Vagina (tissue), 2 donors: ENCODE results near the gene HJURP. TPM values are rescaled to one million over a fixed set of nuclear protein-coding genes. Genes with fewer than 3 reads are reported as not detected.
A peak's percentile ranks its signal among the peaks of the same experiment; 100 is the strongest.

ENCODE experiments used
- DNase-seq, 2 donors: peaks; one replicate each; pipeline ENCODE4 v3.0.0-alpha.2; 2017; ENCODE audit errors: extremely low spot score in 2 of 2
- H3K27ac ChIP-seq: fragments of 200-600 bp; sonication (generic); one replicate; pipeline ENCODE4 v1.5.1; 2019
- H3K27me3 ChIP-seq: fragments of 200-600 bp; sonication (generic); one replicate; pipeline ENCODE4 v1.5.1; 2019
- H3K36me3 ChIP-seq, 2 donors: fragments of 200-600 bp; sonication (generic); one replicate each; pipeline ENCODE4 v1.5.1; 2017 to 2019
- H3K4me1 ChIP-seq: fragments of 200-600 bp; sonication (generic); one replicate; pipeline ENCODE4 v1.5.1; 2019
- H3K4me3 ChIP-seq, 2 donors: fragments of 200-600 bp; sonication (generic); 1 replicate in 1 of 2; 2 replicates in 1 of 2; pipeline ENCODE4 v1.5.1; 2016 to 2019
- H3K9me3 ChIP-seq: fragments of 200-600 bp; sonication (generic); one replicate; pipeline ENCODE4 v1.5.1; 2019
- POLR2A ChIP-seq, 2 donors: fragments of 450-650 bp; IDR thresholded peaks; one replicate each; pipeline ENCODE4 v1.6.1; 2017; ENCODE audit warnings: antibody characterized with exemption in 2 of 2, mild to moderate bottlenecking in 2 of 2, moderate library complexity in 2 of 2
- POLR2AphosphoS5 ChIP-seq, 2 donors: sonication (generic); formaldehyde crosslinking; IDR thresholded peaks; one replicate each; pipeline ENCODE4 v1.9.0; 2017; ENCODE audit warnings: antibody characterized with exemption in 2 of 2, mild to moderate bottlenecking in 2 of 2, low read depth in 1 of 2; ENCODE audit not compliant: insufficient read depth in 1 of 2
- intact Hi-C: fragments of 100-400 bp; cut with DNase I; formaldehyde crosslinking; loops from one replicate; pipeline ENCODE4 v1.15.1; 2023
- total RNA-seq: library from RNA; depleted of rRNA; stranded (reverse); fragments of >200 nt; gene quantifications from one replicate; pipeline ENCODE4 v1.2.3, GENCODE V29; 2016
- TF ChIP-seq, protein P1 (sequence below), 3 experiments: fragments of 450-650 bp in 2 of 3; fragments of 200-600 bp in 1 of 3; sonication (generic) in 1 of 3; IDR thresholded peaks; one replicate each; pipeline ENCODE4 v1.5.1; 2017 to 2019; ENCODE audit warnings: antibody characterized with exemption in 3 of 3, mild to moderate bottlenecking in 2 of 3, moderate library complexity in 2 of 3

The HJURP gene
- total RNA-seq, 1 donor from 2014 or later: 2.2 TPM

DNA sequence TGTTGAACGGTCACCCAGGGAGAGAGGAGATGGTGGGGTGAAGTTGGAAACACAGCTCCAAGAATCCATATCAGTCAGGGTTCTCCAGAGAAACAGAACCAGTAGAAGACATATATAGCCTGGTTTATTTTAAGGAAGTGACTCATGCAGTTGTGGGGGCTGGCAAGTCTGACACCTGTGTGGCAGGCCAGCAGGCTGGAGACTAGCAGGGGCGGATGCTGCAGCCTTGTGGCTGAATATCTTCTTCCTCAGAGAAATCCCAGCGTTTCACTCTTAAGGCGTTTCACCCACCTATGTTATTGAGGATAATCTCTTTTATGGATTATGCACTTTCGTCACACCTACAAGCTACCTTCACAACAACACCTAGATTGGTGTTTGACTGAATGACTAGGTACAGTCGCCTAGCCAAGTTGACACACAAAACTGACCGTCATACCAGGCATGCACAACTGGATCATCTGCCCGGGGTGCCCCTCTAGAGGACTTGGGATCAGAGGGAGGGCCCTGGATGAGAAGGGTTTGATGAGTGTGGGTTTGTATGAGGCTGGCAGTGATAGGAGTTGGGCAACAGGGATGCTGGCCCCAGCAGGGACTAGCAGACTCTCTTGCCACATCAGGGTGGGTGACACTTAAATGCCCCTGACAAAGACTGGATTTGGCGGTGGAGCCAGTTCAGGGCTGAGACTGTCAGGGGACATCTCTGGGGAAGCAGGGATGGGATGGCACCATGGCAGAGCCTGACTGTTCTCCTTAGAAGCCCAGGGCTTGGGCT lies 52.8 kb downstream of the HJURP start:
- DNase-seq: peak in 1 of 2 donors; percentile 79
- Histone ChIP-seq H3K9me3 (no peaks in the 10 kb centered on the region), H3K4me1 (no peaks in the 10 kb centered on the region), H3K27ac (no peak overlapping the region), H3K27me3 (no peaks in the 10 kb centered on the region), H3K4me3 (no peak overlapping the region), H3K36me3 (no peaks in the 10 kb centered on the region)
- intact Hi-C loops: no loop called here
- TF ChIP-seq, protein P1, sequence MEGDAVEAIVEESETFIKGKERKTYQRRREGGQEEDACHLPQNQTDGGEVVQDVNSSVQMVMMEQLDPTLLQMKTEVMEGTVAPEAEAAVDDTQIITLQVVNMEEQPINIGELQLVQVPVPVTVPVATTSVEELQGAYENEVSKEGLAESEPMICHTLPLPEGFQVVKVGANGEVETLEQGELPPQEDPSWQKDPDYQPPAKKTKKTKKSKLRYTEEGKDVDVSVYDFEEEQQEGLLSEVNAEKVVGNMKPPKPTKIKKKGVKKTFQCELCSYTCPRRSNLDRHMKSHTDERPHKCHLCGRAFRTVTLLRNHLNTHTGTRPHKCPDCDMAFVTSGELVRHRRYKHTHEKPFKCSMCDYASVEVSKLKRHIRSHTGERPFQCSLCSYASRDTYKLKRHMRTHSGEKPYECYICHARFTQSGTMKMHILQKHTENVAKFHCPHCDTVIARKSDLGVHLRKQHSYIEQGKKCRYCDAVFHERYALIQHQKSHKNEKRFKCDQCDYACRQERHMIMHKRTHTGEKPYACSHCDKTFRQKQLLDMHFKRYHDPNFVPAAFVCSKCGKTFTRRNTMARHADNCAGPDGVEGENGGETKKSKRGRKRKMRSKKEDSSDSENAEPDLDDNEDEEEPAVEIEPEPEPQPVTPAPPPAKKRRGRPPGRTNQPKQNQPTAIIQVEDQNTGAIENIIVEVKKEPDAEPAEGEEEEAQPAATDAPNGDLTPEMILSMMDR (IDR thresholded peaks at IDR 0.05): no peak
- TF ChIP-seq POLR2A (IDR thresholded peaks at IDR 0.05) (no peak), POLR2AphosphoS5 (IDR thresholded peaks at IDR 0.05; ENCODE audit: insufficient read depth in 1 of 2, low read depth in 1 of 2) (no peak)

DNA sequence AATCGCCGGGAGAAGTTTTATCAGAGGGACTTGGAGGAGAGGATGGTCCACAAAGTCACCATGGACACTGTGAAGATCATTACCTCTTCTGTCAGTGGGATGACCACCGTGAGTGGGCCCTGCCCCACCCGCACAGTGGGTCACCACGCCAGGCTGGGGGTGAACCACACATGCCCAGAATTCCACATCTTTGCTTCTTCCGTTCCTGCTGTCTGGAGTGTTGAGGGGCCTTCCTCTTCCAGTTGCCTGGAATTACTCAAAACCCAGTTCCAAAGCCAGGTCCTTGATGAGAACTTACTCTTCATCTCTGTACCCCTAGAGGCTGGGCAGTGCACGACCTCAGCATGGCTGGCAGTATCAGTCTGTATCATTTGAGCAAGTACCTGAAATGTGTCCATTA lies 54.1 kb downstream of the HJURP start:
- no peaks in the 10 kb centered on the region for H3K27me3 ChIP-seq
- H3K27ac ChIP-seq: no peak overlapping the region
- H3K4me3 ChIP-seq: no peak overlapping the region
- TF ChIP-seq POLR2AphosphoS5 (IDR thresholded peaks at IDR 0.05; ENCODE audit: insufficient read depth in 1 of 2, low read depth in 1 of 2) (no peak), POLR2A (IDR thresholded peaks at IDR 0.05) (no peak)
- TF ChIP-seq, protein P1 (IDR thresholded peaks at IDR 0.05): no peak
- H3K9me3 ChIP-seq: no peaks in the 10 kb centered on the region
- DNase-seq: no peak
- intact Hi-C loops: no loop called here
- no peaks in the 10 kb centered on the region for H3K4me1 ChIP-seq
- no peaks in the 10 kb centered on the region for H3K36me3 ChIP-seq

DNA sequence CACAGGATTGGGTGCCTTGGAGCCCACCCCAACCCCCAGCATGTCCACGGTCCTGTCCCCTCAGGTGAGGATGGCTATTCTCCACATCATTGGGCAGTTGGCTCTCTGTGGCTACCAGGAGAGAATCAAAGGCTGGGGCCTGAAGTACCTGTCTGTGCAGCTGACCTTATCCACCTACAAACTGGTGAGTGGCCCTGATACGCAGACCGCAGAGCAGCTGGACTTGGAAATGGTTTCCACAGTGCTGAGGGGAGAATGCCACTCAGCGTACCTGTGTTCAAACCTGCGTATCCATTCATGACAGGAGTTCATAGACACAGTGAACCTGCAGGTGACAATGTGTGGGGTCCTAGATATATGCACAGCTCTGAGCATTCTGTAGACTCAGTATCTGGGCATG lies 54.6 kb downstream of the HJURP start:
- Histone ChIP-seq H3K27me3 (no peaks in the 10 kb centered on the region), H3K27ac (no peak overlapping the region), H3K4me1 (no peaks in the 10 kb centered on the region), H3K9me3 (no peaks in the 10 kb centered on the region), H3K36me3 (no peaks in the 10 kb centered on the region), H3K4me3 (no peak overlapping the region)
- TF ChIP-seq POLR2A (IDR thresholded peaks at IDR 0.05): no peak
- no peak for TF ChIP-seq POLR2AphosphoS5 (IDR thresholded peaks at IDR 0.05; ENCODE audit: insufficient read depth in 1 of 2, low read depth in 1 of 2)
- TF ChIP-seq, protein P1 (IDR thresholded peaks at IDR 0.05): no peak
- DNase-seq: peak in 1 of 2 donors; percentile 49
- intact Hi-C loops: no loop called here

DNA sequence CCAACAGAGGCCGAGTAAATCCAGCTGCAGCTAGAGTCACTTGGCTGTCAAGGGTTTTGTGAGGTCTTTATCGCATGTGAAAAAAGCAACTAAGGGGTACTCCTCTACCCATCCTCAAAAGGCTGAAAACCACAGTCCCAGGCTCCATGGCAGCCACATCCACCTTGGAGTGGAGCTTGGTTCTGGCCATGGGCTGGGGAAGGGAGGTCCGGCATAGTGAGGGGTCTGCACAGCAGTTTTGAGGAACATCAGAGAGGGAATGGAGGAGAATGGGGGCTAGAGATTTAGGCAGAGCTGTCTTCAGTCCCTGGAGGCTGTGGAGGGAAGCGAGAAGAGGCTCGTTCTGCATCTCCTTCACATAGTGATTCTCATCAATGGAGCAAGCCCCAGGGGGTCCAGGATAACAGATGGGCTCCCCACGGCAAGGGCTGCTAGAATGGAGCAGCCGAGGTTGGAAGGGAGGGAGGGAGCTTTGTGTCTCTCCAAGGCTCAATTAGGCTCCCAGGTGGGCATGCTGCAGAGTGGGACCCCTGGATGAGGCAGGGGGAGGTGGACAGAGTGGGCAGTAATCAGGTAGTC lies 55.2 kb downstream of the HJURP start:
- intact Hi-C loops: no loop called here
- Histone ChIP-seq H3K9me3 (no peaks in the 10 kb centered on the region), H3K36me3 (no peaks in the 10 kb centered on the region), H3K4me1 (no peaks in the 10 kb centered on the region), H3K4me3 (no peak overlapping the region), H3K27ac (no peak overlapping the region), H3K27me3 (no peaks in the 10 kb centered on the region)
- DNase-seq: no peak
- TF ChIP-seq POLR2AphosphoS5 (IDR thresholded peaks at IDR 0.05; ENCODE audit: insufficient read depth in 1 of 2, low read depth in 1 of 2) (no peak), POLR2A (IDR thresholded peaks at IDR 0.05) (no peak)
- TF ChIP-seq, protein P1 (IDR thresholded peaks at IDR 0.05): no peak
